NB4 (cell line): Measurements from ENCODE around the gene GATA5.

Experiments used
- DNase-seq: peaks from one replicate; pipeline ENCODE4 v3.0.0; 2010; ENCODE audit warnings: low read depth
- H3K4me3 ChIP-seq: one replicate; pipeline ENCODE4 v1.5.1; 2011; ENCODE audit warnings: mild to moderate bottlenecking, low read depth, low read length, moderate library complexity
- MYC ChIP-seq: IDR thresholded peaks from 2 replicates; pipeline ENCODE4 v1.6.1; 2011; ENCODE audit warnings: low read depth, low read length
- POLR2A ChIP-seq: IDR thresholded peaks from 2 replicates; pipeline ENCODE4 v1.6.1; 2011; ENCODE audit warnings: mild to moderate bottlenecking; ENCODE audit not compliant: insufficient read length; ENCODE audit errors: extremely low read depth
- TF ChIP-seq, protein P1 (sequence below): IDR thresholded peaks from one replicate; pipeline ENCODE4 v1.5.1; 2012; ENCODE audit warnings: low read depth, low read length
- TF ChIP-seq, protein P2 (sequence below): IDR thresholded peaks from 2 replicates; pipeline ENCODE4 v1.6.1; 2011; ENCODE audit warnings: low read depth, low read length

Gene GATA5

DNA sequence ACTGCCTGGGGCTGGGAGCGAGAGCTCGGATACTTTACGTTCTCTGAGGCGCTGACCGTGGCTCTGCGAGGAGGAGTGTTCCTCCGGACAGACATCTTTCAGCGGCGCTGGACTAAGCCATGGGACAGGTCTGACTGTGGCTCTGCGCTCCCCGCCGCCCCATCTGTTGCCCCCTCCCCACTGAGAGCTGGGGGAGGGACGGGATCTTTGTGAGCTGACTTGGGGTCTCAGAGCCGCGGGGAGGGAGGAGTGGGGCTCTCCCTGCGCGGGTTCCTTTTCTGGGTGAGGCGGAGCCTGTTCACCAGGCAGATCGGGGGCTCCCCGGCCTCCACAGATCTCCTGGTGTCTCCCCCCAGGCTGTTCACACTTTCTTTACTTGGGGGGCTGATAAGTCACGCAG lies 11.3 kb upstream of the GATA5 start:
- DNase-seq = no peak
- H3K4me3 ChIP-seq = no peak overlapping the region
- TF ChIP-seq POLR2A (no peak), MYC (no peak)
- TF ChIP-seq, protein P1, sequence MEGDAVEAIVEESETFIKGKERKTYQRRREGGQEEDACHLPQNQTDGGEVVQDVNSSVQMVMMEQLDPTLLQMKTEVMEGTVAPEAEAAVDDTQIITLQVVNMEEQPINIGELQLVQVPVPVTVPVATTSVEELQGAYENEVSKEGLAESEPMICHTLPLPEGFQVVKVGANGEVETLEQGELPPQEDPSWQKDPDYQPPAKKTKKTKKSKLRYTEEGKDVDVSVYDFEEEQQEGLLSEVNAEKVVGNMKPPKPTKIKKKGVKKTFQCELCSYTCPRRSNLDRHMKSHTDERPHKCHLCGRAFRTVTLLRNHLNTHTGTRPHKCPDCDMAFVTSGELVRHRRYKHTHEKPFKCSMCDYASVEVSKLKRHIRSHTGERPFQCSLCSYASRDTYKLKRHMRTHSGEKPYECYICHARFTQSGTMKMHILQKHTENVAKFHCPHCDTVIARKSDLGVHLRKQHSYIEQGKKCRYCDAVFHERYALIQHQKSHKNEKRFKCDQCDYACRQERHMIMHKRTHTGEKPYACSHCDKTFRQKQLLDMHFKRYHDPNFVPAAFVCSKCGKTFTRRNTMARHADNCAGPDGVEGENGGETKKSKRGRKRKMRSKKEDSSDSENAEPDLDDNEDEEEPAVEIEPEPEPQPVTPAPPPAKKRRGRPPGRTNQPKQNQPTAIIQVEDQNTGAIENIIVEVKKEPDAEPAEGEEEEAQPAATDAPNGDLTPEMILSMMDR = no peak
- TF ChIP-seq, protein P2, sequence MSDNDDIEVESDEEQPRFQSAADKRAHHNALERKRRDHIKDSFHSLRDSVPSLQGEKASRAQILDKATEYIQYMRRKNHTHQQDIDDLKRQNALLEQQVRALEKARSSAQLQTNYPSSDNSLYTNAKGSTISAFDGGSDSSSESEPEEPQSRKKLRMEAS = no peak

DNA sequence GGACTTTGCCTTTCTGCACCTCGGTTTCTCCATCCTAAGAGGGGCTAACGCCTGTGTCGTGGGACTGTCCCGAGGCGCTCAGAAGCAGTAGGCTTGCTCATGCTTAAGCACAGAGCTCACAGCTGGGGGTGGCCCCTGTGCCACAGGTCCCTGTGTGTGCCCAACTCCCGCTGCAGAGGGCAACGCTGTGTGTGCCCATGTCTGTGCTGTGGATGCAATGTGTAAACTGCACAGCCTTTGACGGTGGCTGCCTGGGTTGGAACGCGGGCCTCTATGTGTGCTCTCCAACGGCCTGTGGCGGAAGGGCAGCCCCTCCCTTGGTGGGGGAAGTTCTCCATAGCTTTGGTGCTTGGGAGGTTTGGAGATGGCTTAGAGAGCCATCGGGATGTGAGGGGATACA lies 10.7 kb upstream of the GATA5 start:
- TF ChIP-seq, protein P2 = no peak
- TF ChIP-seq POLR2A (no peak), MYC (no peak)
- TF ChIP-seq, protein P1 = no peak
- no peak overlapping the region for H3K4me3 ChIP-seq
- DNase-seq = no peak

DNA sequence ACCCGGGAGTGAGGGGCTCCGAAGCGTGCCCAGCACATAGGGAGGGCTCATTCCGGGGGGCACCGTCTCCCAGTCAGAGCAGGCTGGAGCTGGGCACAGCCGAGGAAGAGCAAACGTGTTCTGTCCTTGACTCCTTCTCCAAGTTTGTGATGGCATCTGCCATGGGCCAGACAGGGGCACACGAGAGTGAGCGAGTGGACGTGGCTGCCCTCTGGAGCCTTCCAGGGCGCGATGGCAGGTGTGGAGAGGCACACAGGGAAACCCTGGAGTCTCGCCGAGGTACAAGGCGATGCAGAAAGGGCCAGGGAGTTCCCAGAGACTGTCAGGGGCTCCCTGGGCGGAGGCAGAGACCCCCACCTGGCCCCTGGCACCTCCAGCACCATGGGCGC lies 9.9 kb upstream of the GATA5 start:
- TF ChIP-seq MYC = no peak
- TF ChIP-seq, protein P1 = no peak
- TF ChIP-seq, protein P2 = no peak
- TF ChIP-seq POLR2A = no peak
- no peak overlapping the region for H3K4me3 ChIP-seq
- no peak for DNase-seq

DNA sequence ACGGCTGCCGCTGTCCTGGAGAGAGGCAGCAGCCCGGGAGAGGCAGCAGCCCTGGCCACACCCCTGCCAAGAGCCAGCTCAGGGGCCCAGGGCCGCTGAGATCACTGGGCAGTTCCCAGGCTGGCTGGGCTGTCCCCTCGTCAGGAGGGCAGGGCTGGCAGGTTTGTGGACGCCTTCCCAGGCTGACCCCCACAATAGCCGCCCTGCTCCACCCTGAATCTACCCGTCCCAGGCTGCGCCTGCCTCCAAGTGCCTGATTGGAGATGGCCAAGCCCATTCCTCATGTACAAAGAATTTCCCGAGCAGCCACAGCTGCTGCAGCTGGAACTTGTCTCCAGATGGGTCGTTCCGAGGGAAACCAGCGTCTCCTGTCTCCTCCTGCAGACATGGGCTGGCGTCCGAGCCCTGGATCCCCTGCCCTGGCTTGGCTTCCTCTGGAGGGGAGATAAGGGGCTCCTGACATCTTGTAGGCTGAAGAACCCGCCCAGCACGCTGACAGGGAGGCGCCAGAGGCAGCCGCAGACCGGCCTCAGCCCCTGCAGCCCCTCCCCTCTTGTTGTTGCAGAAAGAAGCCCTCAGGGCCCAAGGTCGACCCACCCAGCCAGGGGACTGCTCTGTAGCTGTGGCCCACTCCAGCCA lies 9.4 kb upstream of the GATA5 start:
- no peak for DNase-seq
- H3K4me3 ChIP-seq = no peak overlapping the region
- TF ChIP-seq, protein P1 = no peak
- TF ChIP-seq, protein P2 = no peak

DNA sequence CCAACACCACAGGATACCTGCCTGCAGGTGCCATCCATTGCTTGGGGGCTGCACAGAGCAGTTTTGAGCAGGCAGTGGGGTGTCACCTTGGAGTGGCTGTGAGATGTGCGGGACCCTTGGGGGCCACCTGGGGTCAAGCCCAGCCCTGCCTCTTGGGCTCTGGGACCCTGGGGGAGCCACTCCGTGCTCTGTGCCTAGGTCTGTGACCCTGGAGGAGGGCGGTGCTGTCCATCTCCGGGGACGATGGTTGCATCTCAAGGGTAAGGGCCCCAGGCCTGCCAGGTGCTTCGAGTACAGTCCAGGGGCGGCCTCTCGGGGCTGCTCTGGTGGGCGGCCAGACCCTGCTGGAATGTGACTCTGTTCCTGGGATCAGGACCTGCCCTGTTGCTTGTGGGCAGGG lies 8.7 kb upstream of the GATA5 start:
- TF ChIP-seq, protein P1 = no peak
- TF ChIP-seq MYC (no peak), POLR2A (no peak)
- TF ChIP-seq, protein P2 = no peak
- DNase-seq = no peak
- H3K4me3 ChIP-seq = no peak overlapping the region
